Left lung (tissue), 10 donors: ENCODE results near the gene CTNND2. TPM values are rescaled to one million over a fixed set of nuclear protein-coding genes. Genes with fewer than 3 reads are reported as not detected.
A peak's percentile ranks its signal among the peaks of the same experiment; 100 is the strongest.
"Not testable (repeated sequence)": the region's sequence is repeated elsewhere in the genome, so short reads cannot be mapped to it uniquely, and the experiment has no call there.

Experiments used
- ATAC-seq: fragments of 200-7000 bp; cut with Tn5 transposase; one replicate; pipeline ENCODE4 v1.9.1; 2020; ENCODE audit warnings: moderate library complexity
- DNase-seq, 4 donors: peaks; one replicate each; pipeline ENCODE4 v3.0.0-alpha.2; 2013 to 2020
- H3K27ac ChIP-seq, 2 donors: fragments of 200-600 bp; sonication (generic) in 1 of 2; one replicate each; pipeline versions ENCODE4 v1.5.0 to v1.8.0; 2020 to 2021
- H3K27me3 ChIP-seq, 2 donors: fragments of 200-600 bp; sonication (generic) in 1 of 2; one replicate each; pipeline versions ENCODE4 v1.5.0 to v1.8.0; 2020 to 2021
- H3K36me3 ChIP-seq, 2 donors: fragments of 200-600 bp; sonication (generic) in 1 of 2; one replicate each; pipeline versions ENCODE4 v1.5.0 to v1.8.0; 2020 to 2021
- H3K4me1 ChIP-seq, 2 donors: fragments of 200-600 bp; one replicate each; pipeline ENCODE4 v1.8.0; 2021
- H3K4me3 ChIP-seq, 2 donors: fragments of 200-600 bp; sonication (generic) in 1 of 2; one replicate each; pipeline versions ENCODE4 v1.5.0 to v1.8.0; 2020 to 2021; ENCODE audit warnings: mild to moderate bottlenecking in 1 of 2
- H3K9me3 ChIP-seq, 2 donors: fragments of 200-600 bp; sonication (generic) in 1 of 2; one replicate each; pipeline versions ENCODE4 v1.5.0 to v1.8.0; 2020 to 2021
- CTCF ChIP-seq, 2 donors: fragments of 200-600 bp; sonication (generic) in 1 of 2; IDR thresholded peaks; one replicate each; pipeline versions ENCODE4 v1.5.0 to v1.8.0; 2021; ENCODE audit warnings: antibody characterized with exemption in 2 of 2
- intact Hi-C, 2 donors: fragments of 100-400 bp; cut with DNase I; formaldehyde crosslinking; loops; one replicate each; pipeline versions ENCODE4 v1.11.2 to v1.14.2; 2022
- polyA plus RNA-seq, 6 donors: library from polyadenylated mRNA; unstranded; fragments of 120-200 nt; gene quantifications; one replicate each; pipeline ENCODE4 v1.2.1, GENCODE V29; 2013; ENCODE audit not compliant: insufficient read length in 6 of 6
- total RNA-seq, 2 donors: library from RNA; stranded (reverse); fragmentation: NEBNext Ultra II Directional; extraction: Animal tissue kit (Norgen Biotek cat#: 25700); gene quantifications; one replicate each; pipeline ENCODE4 v1.2.1, GENCODE V29; 2021
- donor health status: DM: no; HTN: yes; CAD: no.
- donor health status: DM: no; HTN: no; CAD: no.

CTNND2 gene
- total and polyA plus RNA-seq, 8 donors: 1.2 to 4.2 (median 2.2) TPM; not detected in 1

- intact Hi-C loops: no loop called here
- Histone ChIP-seq H3K27ac (no peak overlapping the region), H3K4me3 (no peak overlapping the region), H3K27me3 (peaks cover 0 to 11% of the 10 kb centered on the region in 2 donors), H3K9me3 (no peaks in the 10 kb centered on the region), H3K4me1 (no peaks in the 10 kb centered on the region), H3K36me3 (no peaks in the 10 kb centered on the region)
- DNase-seq (peak in 1 of 4 donors; percentile 73), ATAC-seq (no peak)
- TF ChIP-seq CTCF (IDR thresholded peaks at IDR 0.05): no peak
Measured at GRCh38 chr5:11075035-11075805, 829.0 kb downstream of the CTNND2 start.

GRCh38 chr5:11072568-11072967 is 831.7 kb downstream of the CTNND2 start:
- intact Hi-C loops: no loop called here
- TF ChIP-seq CTCF (IDR thresholded peaks at IDR 0.05): no peak
- peaks cover 0 to 6% of the 10 kb centered on the region in 2 donors for H3K27me3 ChIP-seq
- H3K4me3 ChIP-seq: no peak overlapping the region
- no peaks in the 10 kb centered on the region for H3K9me3 ChIP-seq
- H3K4me1 ChIP-seq: no peaks in the 10 kb centered on the region
- no peak for ATAC-seq
- H3K27ac ChIP-seq: no peak overlapping the region
- DNase-seq: peak in 1 of 4 donors; percentile 35
- no peaks in the 10 kb centered on the region for H3K36me3 ChIP-seq

GRCh38 chr5:11072076-11072475 is 832.2 kb downstream of the CTNND2 start:
- Histone ChIP-seq H3K4me1 (no peaks in the 10 kb centered on the region), H3K27me3 (peaks cover 0 to under 1% of the 10 kb centered on the region in 2 donors), H3K27ac (no peak overlapping the region), H3K4me3 (no peak overlapping the region), H3K9me3 (no peaks in the 10 kb centered on the region), H3K36me3 (no peaks in the 10 kb centered on the region)
- ATAC-seq (no peak), DNase-seq (no peak)
- intact Hi-C loops: no loop called here
- TF ChIP-seq CTCF (IDR thresholded peaks at IDR 0.05): no peak

- Histone ChIP-seq H3K4me1 (no peaks in the 10 kb centered on the region), H3K36me3 (no peaks in the 10 kb centered on the region), H3K27ac (no peak overlapping the region), H3K4me3 (no peak overlapping the region), H3K9me3 (no peaks in the 10 kb centered on the region), H3K27me3 (no peaks in the 10 kb centered on the region)
- ATAC-seq (no peak), DNase-seq (no peak)
- intact Hi-C loops: no loop called here
- TF ChIP-seq CTCF (IDR thresholded peaks at IDR 0.05): no peak
Measured at GRCh38 chr5:11069041-11069440, 835.2 kb downstream of the CTNND2 start.

GRCh38 chr5:11065723-11066122 is 838.5 kb downstream of the CTNND2 start:
- H3K4me1 ChIP-seq, H3K27ac ChIP-seq, DNase-seq, H3K9me3 ChIP-seq, ATAC-seq, H3K36me3 ChIP-seq, H3K4me3 ChIP-seq, intact Hi-C loops, H3K27me3 ChIP-seq: not testable (repeated sequence)
